ENCODE measurements around the gene MAGED2.

GRCh38 chrX:54819201-54819600 lies 11.7 kb downstream of the MAGED2 start:
- no peak for TF ChIP-seq EZH2 (IDR thresholded peaks at IDR 0.05; ENCODE audit: insufficient read depth, poor library complexity, severe bottlenecking)
- no peak for TF ChIP-seq EZH2phosphoT487 (IDR thresholded peaks at IDR 0.05; ENCODE audit: insufficient read depth, low read depth)

All from GM23248 (cell line).